Measurements from ENCODE around the gene SLC1A7. TPM values are rescaled to one million over a fixed set of nuclear protein-coding genes. Genes with fewer than 3 reads are reported as not detected.

Gene SLC1A7
- total RNA-seq, 4 donors from 2014 or later = 0.24 TPM; not detected in 3

- Histone ChIP-seq H3K4me1 (no peaks in the 10 kb centered on the region), H3K27me3 (no peaks in the 10 kb centered on the region), H3K4me3 (no peak overlapping the region), H3K27ac (no peak overlapping the region), H3K36me3 (no peaks in the 10 kb centered on the region), H3K9me3 (no peaks in the 10 kb centered on the region)
- DNase-seq = no peak
- TF ChIP-seq POLR2A (IDR thresholded peaks at IDR 0.05) (no peak), CTCF (IDR thresholded peaks at IDR 0.05) (no peak)
- intact Hi-C loops (cut with DNase I; ENCODE audit: low total_unique reads) = no loop called here
Measured at GRCh38 chr1:53114090-53114489, 28.3 kb downstream of the SLC1A7 start.

DNA sequence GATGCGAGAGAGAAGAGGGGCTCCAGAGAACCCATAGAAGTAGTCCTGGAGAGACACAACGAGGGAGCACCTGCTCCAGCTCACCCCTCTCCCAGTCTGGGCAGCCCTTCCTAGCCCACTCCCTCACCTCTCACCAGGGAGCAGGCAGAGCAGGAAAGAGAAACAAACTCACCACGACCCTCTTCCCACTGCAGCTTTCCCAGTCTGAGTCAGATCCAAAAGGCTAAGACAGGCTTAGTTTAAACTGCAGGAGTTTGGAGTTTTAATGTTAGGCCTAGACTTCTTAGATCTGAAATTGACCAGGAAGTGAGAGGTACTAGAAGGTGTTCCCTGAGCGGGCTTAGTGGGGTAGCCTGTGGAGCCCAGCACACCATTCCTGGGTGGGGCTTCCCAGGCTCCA is 29.6 kb downstream of the SLC1A7 start:
- no peak for DNase-seq
- H3K4me1 ChIP-seq = no peaks in the 10 kb centered on the region
- no peaks in the 10 kb centered on the region for H3K27me3 ChIP-seq
- H3K4me3 ChIP-seq = no peak overlapping the region
- H3K9me3 ChIP-seq = no peaks in the 10 kb centered on the region
- no peak overlapping the region for H3K27ac ChIP-seq
- intact Hi-C loops (cut with DNase I; ENCODE audit: low total_unique reads) = no loop called here
- H3K36me3 ChIP-seq = no peaks in the 10 kb centered on the region
- TF ChIP-seq CTCF (IDR thresholded peaks at IDR 0.05) = no peak

- Histone ChIP-seq H3K4me3 (no peak overlapping the region), H3K9me3 (no peaks in the 10 kb centered on the region), H3K27ac (no peak overlapping the region), H3K4me1 (no peaks in the 10 kb centered on the region), H3K36me3 (no peaks in the 10 kb centered on the region), H3K27me3 (no peaks in the 10 kb centered on the region)
- DNase-seq = no peak
- intact Hi-C loops (cut with DNase I; ENCODE audit: low total_unique reads) = no loop called here
- no peak for TF ChIP-seq CTCF (IDR thresholded peaks at IDR 0.05)
- TF ChIP-seq POLR2A (IDR thresholded peaks at IDR 0.05) = no peak
Measured at GRCh38 chr1:53112271-53112774, 30.1 kb downstream of the SLC1A7 start.

DNA sequence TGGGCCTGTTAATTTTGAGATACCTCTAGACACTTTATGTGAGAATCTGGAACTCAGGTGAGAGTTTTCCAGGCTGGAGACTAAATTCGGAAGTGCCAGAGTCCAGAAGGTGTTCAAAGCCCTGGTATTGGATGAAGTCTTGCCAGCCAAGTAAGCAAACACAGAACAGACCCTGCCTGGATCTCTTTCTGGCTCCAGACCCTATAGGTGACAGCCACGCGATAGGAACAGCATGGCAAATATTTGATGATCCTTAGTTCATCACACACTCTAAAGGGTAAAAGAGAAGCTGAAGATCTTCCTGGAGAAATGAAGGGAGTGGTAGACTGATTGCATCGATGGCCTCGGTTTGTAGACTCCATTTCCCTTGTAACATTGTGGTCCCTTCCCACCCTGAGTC is 30.7 kb downstream of the SLC1A7 start:
- intact Hi-C loops (cut with DNase I; ENCODE audit: low total_unique reads) = no loop called here
- no peak for DNase-seq
- TF ChIP-seq CTCF (IDR thresholded peaks at IDR 0.05) (no peak), POLR2A (IDR thresholded peaks at IDR 0.05) (no peak)
- Histone ChIP-seq H3K9me3 (no peaks in the 10 kb centered on the region), H3K36me3 (no peaks in the 10 kb centered on the region), H3K27me3 (no peaks in the 10 kb centered on the region), H3K4me3 (no peak overlapping the region), H3K27ac (no peak overlapping the region), H3K4me1 (no peaks in the 10 kb centered on the region)

GRCh38 chr1:53111073-53111556 is 31.3 kb downstream of the SLC1A7 start:
- no peaks in the 10 kb centered on the region for H3K9me3 ChIP-seq
- intact Hi-C loops (cut with DNase I; ENCODE audit: low total_unique reads) = no loop called here
- no peaks in the 10 kb centered on the region for H3K27me3 ChIP-seq
- peak overlapping the region; percentile 38 to 68 for H3K27ac ChIP-seq
- no peaks in the 10 kb centered on the region for H3K4me1 ChIP-seq
- no peak overlapping the region for H3K4me3 ChIP-seq
- H3K36me3 ChIP-seq = no peaks in the 10 kb centered on the region
- no peak for TF ChIP-seq CTCF (IDR thresholded peaks at IDR 0.05)
- TF ChIP-seq POLR2A (IDR thresholded peaks at IDR 0.05) = no peak
- no peak for DNase-seq

Data from uterus (tissue), 4 donors.